Prostate gland (tissue), 2 donors: ENCODE measurements around the gene SLC24A3.

ENCODE experiments used
- POLR2A ChIP-seq: fragments of 450-650 bp; IDR thresholded peaks from one replicate; pipeline ENCODE4 v1.6.1; 2016; ENCODE audit warnings: antibody characterized with exemption, mild to moderate bottlenecking
- POLR2AphosphoS5 ChIP-seq: sonication (generic); formaldehyde crosslinking; IDR thresholded peaks from one replicate; pipeline ENCODE4 v1.6.1; 2017; ENCODE audit warnings: antibody characterized with exemption
- TF ChIP-seq, protein P1 (sequence below), 4 experiments: fragments of 200-600 bp in 2 of 4; fragments of 450-650 bp in 2 of 4; sonication (generic) in 2 of 4; IDR thresholded peaks; 1 replicate in 3 of 4; 2 replicates in 1 of 4; pipeline ENCODE4 v1.5.1; 2016 to 2019; ENCODE audit warnings: antibody characterized with exemption in 4 of 4, mild to moderate bottlenecking in 2 of 4, moderate library complexity in 2 of 4

- no peak for TF ChIP-seq POLR2AphosphoS5
- TF ChIP-seq, protein P1, sequence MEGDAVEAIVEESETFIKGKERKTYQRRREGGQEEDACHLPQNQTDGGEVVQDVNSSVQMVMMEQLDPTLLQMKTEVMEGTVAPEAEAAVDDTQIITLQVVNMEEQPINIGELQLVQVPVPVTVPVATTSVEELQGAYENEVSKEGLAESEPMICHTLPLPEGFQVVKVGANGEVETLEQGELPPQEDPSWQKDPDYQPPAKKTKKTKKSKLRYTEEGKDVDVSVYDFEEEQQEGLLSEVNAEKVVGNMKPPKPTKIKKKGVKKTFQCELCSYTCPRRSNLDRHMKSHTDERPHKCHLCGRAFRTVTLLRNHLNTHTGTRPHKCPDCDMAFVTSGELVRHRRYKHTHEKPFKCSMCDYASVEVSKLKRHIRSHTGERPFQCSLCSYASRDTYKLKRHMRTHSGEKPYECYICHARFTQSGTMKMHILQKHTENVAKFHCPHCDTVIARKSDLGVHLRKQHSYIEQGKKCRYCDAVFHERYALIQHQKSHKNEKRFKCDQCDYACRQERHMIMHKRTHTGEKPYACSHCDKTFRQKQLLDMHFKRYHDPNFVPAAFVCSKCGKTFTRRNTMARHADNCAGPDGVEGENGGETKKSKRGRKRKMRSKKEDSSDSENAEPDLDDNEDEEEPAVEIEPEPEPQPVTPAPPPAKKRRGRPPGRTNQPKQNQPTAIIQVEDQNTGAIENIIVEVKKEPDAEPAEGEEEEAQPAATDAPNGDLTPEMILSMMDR (IDR thresholded peaks at IDR 0.05): no peak
- TF ChIP-seq POLR2A: no peak
These were observed 511.5 kb downstream of the SLC24A3 start for GRCh38 chr20:19723813-19724430.
